ENCODE results near the gene PGLYRP3.

GRCh38 chr1:153324912-153325311 lies 12.2 kb upstream of the PGLYRP3 start:
- TF ChIP-seq CTCF (IDR thresholded peaks at IDR 0.05; ENCODE audit: insufficient read depth, low read length) (no peak), REST (IDR thresholded peaks at IDR 0.05; ENCODE audit: insufficient replicate concordance, low read depth) (no peak), POLR2AphosphoS5 (IDR thresholded peaks at IDR 0.05; ENCODE audit: low read depth) (no peak), SPI1 (IDR thresholded peaks at IDR 0.05; ENCODE audit: borderline replicate concordance, low read depth) (no peak)

Data from HL-60 (cell line).